NCI-H345 treated with DMSO at 0.1 percent for 48 hours (cell line): ENCODE measurements around the gene PRAMEF11.

Source experiments
- DNase-seq: peaks from one replicate; lab custom pipeline; 2025; ENCODE audit not compliant: unreplicated experiment; lab: John Stamatoyannopoulos, UW

PRAMEF11 gene

DNA sequence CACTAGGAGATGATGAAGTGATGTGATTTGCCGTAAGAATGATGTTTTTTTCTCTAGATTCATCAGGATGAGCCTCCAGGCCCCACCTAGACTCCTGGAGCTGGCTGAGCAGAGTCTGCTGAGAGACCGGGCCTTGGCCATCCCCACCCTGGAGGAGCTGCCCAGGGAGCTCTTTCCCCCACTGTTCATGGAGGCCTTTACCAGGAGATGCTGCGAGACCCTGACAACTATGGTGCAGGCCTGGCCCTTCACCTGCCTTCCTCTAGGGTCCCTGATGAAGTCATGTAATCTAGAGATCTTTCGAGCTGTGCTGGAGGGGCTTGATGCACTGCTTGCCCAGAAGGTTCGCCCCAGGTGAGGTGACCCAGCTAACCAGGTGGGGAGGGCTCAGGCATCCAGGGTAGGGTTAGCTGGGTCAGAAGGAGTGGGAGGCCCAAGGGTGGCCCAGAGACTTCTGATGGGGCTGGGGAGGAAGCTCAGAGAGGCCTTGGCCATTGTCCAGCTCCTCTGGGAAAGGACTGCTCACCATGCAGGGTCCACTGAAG is 56.3 kb downstream of the PRAMEF11 start:
- DNase-seq = no peak
